Measurements from ENCODE around the gene SARS1.

GRCh38 chr1:109269212-109269980 lies 55.7 kb downstream of the SARS1 start:
- TF ChIP-seq CTCF (IDR thresholded peaks at IDR 0.05) (no peak), EZH2phosphoT487 (IDR thresholded peaks at IDR 0.05) (no peak)

Data from neural progenitor cell (in vitro differentiated cells).